Measurements from ENCODE around the gene RIC1. TPM values are rescaled to one million over a fixed set of nuclear protein-coding genes. Genes with fewer than 3 reads are reported as not detected.

RIC1 gene
- total and polyA plus RNA-seq, 9 of the 15 experiments (the other 6 are each of a cell fraction or from before 2014, with no cell fraction given), result 3.2 to 25.8 (median 15.0) TPM

- in situ Hi-C loops (cut with MboI), result no loop called here
- Histone ChIP-seq H3K27me3 (ENCODE audit: control insufficient read depth in 2 of 2, insufficient read depth in 2 of 2, low read length in 2 of 2) (no peaks in the 10 kb centered on the region), H3K9me3 (replicated peaks; ENCODE audit: control insufficient read depth, insufficient read depth, low read depth, low read length) (no peaks in the 10 kb centered on the region), H2AFZ (ENCODE audit: low read depth, low read length) (no peak overlapping the region), H3K9me1 (ENCODE audit: control insufficient read depth, insufficient read depth, low read length) (no peaks in the 10 kb centered on the region), H3K4me3 (no peak overlapping the region), H4K20me1 (replicated peaks; ENCODE audit: control insufficient read depth, insufficient read depth, low read length) (no peaks in the 10 kb centered on the region), H3K4me2 (ENCODE audit: insufficient read depth, low read length) (no peak overlapping the region), H3K9ac (ENCODE audit: insufficient read depth in 1 of 2, low read depth in 2 of 2, low read length in 2 of 2) (no peak overlapping the region), H3K27ac (ENCODE audit: extremely low read depth, low read depth, low read length) (no peak overlapping the region), H3K36me3 (ENCODE audit: control insufficient read depth, insufficient read depth, low read length) (no peaks in the 10 kb centered on the region), H3K79me2 (ENCODE audit: control insufficient read depth, insufficient read depth, low read length) (no peaks in the 10 kb centered on the region), H3K4me1 (replicated peaks in 1 of 2; ENCODE audit: control insufficient read depth in 2 of 2, insufficient read depth in 2 of 2, low read length in 2 of 2) (no peaks in the 10 kb centered on the region)
- 100% methylated on average over 4 of the region's 4 CpGs for WGBS (ENCODE audit: insufficient coverage, low coverage, missing lambda C conversion rate)
- CTCF ChIA-PET (ENCODE audit: low intra/inter-chr PET ratio), result no interaction called here
- intact Hi-C loops (cut with micrococcal nuclease), result no loop called here
- DNase-seq (ENCODE audit: extremely low read depth in 1 of 4, low spot score in 3 of 4), result no peak
- TF ChIP-seq ZNF175 (CRISPR knock-in tag; IDR thresholded peaks at IDR 0.05; ENCODE audit: low read depth), result no peak
- TF ChIP-seq E2F4 (CRISPR knock-in tag; IDR thresholded peaks at IDR 0.05; ENCODE audit: low read depth), result no peak
- TF ChIP-seq HMGN3 (IDR thresholded peaks at IDR 0.05; ENCODE audit: borderline replicate concordance, extremely low read depth, insufficient read length, low read depth, low read length), result no peak
- TF ChIP-seq PTTG1 (tag; IDR thresholded peaks at IDR 0.05; ENCODE audit: low read depth), result no peak
- no peak for TF ChIP-seq HBP1 (CRISPR knock-in tag; IDR thresholded peaks at IDR 0.05)
- no peak for TF ChIP-seq PHF21A (IDR thresholded peaks at IDR 0.05; ENCODE audit: borderline replicate concordance, low read depth)
- TF ChIP-seq GTF2F1 (IDR thresholded peaks at IDR 0.05; ENCODE audit: low read depth, low read length), result no peak
- no peak for FAIRE-seq
- BruUV-seq (replicated peaks), result no TSS peak
- POLR2A ChIA-PET, result no interaction called here
- ATAC-seq, result no peak
Measured at GRCh38 chr9:5614192-5614591, 14.7 kb upstream of the RIC1 start.
